NCI-H345 treated with DMSO at 0.1 percent for 48 hours (cell line): ENCODE results near the gene ERBB4.
"Not testable (repeated sequence)": the region's sequence is repeated elsewhere in the genome, so short reads cannot be mapped to it uniquely, and the experiment has no call there.

ENCODE experiments used
- DNase-seq: peaks from one replicate; lab custom pipeline; 2025; ENCODE audit not compliant: unreplicated experiment; lab: John Stamatoyannopoulos, UW

ERBB4 gene

DNA sequence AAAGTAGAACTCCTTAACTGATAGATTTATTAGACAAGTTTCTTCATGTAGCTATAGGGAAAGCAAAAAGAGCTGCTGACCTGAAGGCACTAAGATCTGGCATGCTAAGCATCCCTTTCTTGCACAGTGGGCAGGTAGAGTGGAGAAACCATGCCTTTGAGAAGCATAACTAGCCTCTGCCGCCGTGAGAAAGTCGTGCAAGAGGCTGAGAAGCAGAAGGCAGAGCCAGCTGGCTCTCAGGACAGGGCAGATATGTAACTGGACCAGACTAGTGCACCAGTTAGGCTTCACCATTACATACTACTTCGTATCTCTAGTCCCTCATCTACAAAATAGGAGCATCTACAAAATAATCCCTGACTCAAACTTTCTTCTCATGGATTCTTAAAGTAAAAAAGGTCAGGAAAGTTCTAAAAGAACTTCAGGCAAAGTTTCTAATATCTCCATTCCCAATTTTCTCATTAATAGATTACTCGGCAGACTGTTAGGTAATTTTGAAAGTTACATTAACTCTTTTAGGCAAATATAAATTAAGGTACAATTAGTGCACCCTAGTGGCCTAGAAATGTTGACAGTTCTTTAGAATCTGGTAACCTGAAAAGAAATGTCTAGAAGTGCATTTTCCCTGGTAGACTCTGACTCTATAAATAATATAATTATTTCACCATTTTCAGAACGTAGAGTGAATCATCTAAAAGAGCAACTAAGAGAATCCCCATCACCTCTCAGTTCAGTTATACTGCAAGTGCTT is 10.3 kb downstream of the ERBB4 start:
- DNase-seq = no peak

DNA sequence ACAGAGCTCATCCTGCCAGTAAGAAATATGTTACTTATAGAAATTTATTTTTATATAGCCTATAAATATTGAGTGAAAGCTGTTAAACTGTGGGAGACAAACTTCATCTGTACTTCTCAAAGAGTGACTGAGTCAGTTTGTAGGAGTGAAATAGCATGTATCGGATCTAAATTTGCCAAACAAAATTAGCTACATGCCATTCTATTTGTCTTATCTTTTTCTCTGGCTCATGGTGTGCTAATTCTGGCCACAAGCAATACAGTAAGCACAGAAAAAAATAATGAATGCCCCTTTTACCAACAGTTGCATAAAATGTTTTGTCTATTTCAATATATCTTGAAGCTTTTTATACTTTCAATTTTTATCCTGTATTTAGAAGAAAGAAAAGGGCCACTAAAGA is 12.5 kb downstream of the ERBB4 start:
- no peak for DNase-seq

DNA sequence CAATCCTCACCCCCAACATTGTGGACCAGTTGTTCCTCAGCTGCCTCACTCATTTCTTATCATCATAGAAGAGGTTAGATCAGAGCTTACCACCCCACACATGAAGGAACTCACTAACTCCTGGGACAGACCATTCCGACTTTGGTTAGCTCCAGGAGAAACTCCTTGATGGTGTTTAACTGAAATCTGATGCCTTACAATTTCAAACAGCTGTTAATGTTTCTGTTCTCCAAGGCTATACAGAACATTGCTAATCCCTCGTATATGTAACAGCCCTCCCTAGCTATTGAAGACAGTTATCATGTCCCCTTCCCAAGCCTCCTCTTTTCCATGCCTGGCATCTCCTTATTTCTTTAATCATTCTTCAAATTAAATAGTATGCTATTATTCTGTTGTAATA is 14.8 kb downstream of the ERBB4 start:
- no peak for DNase-seq

DNA sequence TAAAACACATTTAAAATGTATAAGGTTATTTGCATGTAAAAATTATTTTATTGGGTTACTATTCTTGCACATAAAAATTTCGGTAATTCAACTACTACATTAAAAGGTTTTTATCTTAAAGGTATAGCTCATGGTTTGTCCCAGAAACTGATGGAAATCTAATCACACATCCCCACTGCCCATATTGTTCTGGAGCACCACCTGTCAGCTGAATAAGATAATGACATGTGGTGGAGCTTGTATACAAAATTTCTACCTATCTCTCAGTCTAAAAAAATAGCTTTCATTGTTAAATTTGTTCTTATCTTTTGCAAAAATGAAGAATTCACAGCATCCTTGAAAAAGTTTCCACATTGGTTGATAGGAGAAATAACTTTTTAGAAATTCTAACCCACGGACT is 18.3 kb downstream of the ERBB4 start:
- no peak for DNase-seq

DNA sequence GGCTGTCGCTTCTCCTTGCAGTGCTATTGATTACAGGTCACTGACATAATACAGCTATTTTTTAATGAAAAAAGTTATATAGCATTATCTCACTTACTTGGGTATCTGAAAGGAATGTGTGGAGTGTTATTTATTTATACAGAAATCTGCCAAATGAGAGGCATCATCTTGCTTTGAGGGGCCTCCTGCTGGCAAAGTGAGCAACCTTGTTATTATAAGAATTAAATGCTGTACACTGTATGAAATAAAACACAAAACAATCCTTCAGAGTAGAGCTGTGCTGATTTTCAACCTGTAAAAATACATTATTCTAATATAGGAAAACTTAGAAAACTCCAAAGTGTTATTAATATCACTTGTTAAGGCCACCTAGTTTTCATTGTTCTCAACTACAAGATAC is 20.9 kb downstream of the ERBB4 start:
- no peak for DNase-seq

DNA sequence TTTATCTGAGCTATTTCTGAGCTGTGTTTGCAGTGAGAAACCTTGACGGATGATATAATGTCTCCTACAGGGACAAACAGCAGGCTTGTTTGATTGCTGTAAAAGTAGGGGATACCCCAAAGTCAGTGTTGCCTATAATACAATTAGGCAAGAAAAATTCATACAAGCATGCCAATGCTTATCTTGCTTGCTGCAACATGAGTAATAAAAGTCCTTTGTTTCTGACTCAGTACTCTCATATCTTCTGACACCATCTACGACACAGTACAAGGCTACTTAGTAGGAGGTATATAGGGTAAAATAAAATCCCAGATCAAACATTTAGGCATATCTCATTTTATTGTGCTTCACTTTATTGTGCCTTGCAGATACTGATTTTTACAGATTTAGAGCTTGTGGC is 33.0 kb downstream of the ERBB4 start:
- no peak for DNase-seq

DNA sequence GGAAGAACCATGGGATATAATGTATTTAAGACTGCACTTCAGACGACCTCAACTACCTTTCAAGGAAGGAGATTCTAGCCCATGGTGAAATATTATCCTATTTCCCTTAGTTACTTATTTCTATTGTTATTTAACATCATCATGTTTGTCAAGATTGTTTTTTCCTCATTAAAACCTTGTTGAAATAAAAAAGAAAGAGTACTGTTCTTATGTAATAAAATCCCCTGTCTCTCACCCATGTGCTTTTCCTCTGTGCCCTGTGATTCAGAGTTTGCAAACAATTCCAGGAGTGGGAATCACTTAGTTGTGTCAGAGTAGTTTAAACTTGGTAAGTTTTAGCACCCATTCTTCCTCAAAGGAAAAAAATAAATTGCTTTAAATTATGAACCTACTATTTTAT is 43.6 kb downstream of the ERBB4 start:
- no peak for DNase-seq

DNA sequence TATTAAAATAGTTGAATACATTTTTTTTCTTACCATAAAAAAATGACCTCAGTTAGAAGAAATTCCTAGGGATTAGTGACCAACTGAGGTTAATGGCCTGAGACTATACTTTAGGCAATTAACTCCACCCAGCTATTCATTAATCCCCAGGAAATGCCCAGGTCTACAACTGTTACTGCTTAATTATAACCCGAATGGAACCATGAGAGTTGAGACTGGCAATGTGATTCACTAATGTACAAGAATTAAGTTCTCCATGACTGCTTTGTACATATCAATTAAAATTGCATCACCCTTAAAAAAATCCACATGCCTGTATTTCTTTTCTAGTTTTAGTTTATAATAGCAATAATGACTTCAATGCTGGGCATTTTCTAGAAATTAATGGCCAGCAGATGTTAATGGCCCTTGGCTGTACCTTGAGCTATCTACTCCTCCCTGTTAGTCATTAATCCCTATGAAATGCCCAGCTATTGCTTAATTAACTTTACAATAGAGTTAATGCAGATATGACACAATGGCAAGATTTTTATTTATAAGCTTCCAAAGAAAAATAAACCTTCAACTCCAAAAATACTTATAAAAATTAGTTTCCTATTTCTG is 44.1 kb downstream of the ERBB4 start:
- DNase-seq = no peak

DNA sequence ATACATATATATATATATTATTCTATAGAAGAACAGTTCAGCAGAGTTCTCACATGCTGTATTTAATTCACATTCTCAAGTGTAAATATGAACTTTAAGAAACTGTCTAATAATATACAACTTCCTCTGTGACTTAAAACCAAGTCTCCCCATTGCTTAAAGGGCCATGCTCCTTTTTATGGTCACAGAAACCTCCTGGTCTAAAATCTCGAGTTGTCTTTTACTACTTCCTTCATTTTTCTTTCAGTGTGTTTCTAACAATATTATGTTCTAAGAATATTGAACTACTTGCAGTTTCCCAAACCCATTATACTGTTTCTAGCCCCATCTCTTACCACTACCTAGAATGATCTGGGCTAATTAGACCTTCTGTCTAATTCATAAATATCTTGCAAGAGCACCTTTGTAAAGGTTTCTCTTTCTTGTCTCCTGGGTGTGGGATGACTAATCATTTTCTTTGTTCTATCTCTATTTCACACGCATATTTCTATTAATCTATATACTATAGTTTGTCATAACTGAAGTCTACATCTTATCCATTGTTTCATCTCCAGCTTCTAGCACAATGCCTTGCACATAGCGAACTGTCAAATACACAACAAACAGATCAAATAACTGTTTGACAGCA is 48.8 kb downstream of the ERBB4 start:
- no peak for DNase-seq

DNA sequence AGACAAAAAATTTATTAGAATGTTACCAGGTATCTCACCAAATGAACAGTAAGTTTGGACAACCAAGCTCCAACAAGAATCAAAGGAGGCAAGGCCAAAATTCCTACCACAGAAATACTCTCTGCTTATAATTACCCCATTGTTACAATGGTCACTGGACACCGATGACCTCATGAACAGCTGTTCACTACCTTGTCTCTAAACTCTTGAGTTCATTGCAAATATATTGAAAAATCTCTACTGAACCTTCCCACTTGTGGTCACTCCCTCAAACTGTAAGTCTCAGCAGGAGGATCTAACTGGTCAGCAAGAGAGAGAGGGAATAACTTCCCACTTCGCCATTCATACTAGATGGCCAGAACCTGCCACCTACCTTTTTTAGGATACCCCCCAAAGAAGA is 50.0 kb downstream of the ERBB4 start:
- DNase-seq = no peak

DNA sequence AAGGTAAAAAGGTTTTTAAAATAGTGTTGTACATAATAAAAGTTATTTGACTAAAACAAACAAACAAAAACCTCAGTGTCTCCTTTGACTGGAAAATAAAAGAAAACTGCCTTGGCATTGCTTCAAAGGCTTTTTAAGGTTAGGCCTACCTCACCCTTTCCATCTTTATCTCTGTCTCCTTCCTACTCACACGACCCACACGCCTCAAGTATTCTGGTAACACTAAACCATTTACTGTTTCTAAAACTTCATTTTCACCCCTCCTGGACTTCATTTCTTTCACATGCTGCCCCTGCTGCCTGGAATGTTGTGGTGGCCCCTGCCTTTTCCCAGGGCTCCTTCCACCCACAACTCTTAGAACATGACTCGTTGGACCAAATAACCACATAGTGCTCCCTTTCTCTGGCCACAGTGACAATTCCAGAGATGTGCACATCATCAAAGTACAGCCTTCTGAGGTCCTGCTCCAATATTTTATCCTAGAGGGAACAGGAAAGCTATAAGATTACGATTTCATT is 54.0 kb downstream of the ERBB4 start:
- no peak for DNase-seq

DNA sequence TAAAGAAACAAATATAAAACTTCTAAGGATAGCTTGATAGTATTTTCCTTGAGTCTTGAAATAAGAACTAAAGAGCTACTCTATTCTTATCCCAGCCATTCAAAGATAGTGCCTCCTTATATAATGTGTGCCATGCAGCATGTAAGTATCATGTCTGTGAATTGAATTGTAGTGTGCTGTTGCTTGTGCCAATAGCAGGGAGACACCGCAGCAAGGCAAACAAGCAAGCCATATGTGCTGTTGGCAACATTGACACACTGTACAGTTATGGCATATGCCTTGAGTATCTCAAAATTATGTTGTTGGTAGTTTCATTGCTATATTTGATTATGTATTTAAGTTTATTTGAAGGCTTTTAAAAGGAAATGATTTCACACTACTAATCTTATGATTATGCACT is 58.2 kb downstream of the ERBB4 start:
- no peak for DNase-seq

DNA sequence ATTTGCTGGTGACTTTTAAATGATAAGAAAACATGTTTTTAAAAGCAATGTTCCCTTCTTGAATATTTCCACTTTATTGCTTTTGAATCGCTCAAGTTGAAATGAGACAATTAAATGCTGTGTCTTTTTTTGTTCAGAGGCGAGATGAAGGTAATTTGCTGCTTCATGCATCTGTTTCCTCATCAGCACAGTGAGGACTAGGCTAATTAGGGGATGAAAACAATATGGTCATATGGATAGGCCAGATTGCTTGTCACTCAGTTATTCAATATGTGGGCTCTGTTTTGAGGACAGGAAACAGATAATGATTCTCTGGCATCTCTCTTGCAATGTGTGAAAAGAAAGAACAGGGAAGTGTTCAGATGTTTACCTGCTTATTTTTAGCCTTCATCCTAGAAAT is 61.0 kb downstream of the ERBB4 start:
- DNase-seq = no peak

DNA sequence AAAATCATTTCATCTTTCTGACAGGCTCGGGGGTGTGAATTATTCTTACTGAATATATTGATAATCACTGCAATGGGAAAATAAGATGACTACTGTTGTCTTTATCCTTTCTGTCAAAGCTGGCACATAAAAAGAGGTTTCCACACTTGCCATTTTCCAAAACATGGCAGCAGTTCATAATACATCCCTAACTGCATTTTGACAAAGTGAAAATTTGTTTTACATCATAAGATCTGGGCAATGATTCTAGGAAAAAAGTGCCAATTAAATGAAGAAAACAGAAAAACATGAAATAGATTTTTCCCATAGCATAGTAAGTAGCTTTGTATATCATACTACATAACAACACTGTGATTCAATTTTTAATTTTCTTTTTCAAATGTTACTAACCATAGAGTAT is 65.4 kb downstream of the ERBB4 start:
- no peak for DNase-seq

DNA sequence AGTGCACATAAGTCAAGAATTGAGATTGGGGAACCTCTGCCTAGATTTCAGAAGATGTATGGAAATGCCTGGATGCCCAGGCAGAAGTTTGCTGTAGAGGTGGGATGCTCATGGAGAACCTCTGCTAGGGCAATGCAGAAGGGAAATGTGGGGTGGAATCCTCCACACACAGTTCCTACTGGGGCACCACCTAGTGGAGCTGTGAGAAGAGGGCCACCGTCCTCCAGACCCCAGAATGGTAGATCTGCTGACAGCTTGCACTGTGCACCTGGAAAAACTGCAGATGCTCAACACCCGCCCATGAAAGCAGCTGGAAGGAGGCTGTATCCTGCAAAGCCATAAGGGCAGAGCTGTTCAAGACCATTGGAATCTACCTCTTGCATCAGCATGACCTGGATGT is 71.1 kb downstream of the ERBB4 start:
- not testable (repeated sequence) for DNase-seq

DNA sequence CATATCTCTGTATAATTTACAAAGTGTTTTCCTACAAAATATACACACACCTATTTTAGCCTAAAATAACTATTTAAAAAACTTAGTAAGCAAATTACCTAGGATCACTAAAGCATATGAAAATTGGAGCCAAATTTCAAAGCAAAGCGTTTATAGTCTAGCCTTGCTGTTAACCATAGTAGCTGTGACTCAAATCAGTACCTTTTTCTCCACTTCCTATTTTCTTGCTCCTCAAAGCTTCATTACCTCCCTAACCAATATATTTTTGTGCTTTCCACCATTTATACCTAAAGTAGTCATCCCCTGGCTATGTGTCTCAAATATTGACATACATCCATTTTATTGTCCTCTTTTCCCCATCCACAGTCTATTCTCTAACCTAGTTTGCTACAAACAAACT is 73.1 kb downstream of the ERBB4 start:
- no peak for DNase-seq

DNA sequence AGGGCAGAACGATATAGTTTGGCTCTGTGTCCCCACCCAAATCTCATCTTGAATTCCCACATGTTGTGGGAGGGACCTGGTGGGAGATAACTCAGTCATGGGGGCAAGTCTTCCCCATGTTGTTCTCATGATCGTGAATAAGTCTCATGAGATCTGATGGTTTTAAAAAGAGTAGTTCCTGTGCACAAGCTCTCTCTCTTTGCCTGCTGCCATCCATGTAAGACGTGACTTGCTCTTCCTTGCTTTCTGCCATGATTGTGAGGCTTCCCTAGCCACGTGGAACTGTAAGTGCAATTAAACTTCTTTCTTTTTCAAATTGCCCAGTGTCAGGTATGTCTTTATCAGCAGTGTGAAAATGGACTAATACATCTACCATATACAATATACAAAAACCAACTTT is 76.9 kb downstream of the ERBB4 start:
- DNase-seq = not testable (repeated sequence)

DNA sequence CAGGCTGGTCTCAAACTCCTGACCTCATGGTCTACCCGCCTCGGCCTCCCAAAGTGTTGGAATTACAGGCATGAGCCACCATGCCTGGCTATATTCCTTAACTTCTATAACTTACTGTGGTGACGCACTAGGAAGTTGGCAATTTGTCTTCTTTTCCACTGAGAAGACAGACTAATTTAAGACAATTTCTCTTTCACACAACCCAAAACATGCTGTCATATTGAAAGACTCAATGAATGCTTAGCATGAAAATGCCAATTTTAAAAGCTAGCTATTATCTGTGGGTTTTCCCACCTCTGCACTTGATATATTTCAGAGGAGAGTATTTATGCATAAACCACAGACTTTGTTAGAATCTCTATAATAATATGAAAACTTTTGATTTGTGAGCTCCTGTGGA is 84.5 kb downstream of the ERBB4 start:
- DNase-seq = no peak

DNA sequence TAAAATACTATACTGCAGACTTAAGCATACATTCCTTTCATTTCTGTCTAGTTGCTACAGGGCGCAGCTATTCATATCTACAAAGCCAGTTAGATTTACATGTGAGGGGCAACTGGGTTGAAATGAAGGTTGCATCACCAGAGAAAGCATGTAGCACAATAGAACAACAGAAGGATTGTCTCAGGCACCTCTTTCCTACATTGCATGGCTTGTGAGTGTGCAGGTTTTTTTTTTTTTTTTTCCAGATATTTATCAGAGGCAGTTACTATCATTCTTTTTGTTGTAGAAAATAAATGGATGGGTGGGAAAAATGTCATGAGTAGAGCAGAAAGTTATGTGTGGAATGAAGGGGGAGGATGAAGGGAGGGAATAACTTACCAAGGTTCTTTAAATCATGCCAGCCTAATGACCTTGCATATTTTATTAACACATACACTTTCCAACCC is 86.8 kb downstream of the ERBB4 start:
- DNase-seq = no peak

DNA sequence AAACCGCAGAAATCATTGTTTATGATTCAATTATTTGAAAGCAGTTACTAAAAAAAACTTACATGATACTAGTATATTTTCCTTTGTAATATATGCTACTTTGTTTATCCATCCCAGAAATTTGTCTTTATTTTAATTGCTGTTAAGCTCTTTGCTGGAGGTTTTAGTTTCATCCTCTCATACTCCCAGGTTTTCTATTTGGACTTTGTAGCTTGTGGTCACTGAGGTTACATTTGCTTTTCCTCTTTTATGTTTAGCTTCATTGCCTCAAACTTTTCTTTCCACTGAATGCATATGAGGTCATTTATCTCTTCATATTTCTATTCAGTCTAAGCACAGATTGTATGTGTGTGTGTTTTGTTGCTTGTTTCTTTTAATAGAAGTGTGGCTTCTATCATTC is 89.9 kb downstream of the ERBB4 start:
- no peak for DNase-seq

DNA sequence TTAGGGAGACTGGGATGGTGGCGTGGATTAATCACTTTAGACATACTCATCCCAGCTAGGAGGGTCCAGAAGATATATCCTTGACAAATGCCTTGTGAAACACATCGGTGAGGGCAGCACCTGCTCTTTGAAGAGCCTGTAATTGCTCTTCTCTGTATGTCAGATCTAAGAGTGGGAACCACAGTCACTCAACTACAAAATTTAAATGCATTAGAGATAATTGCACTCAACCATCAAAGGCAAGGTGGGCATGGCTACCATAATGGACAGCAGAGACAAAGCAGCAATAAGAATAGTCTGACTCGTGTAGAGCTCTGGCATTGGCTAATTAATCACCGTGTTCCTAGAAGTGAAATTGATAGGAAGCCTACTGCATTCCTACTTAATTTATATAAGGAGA is 96.8 kb downstream of the ERBB4 start:
- DNase-seq = no peak

DNA sequence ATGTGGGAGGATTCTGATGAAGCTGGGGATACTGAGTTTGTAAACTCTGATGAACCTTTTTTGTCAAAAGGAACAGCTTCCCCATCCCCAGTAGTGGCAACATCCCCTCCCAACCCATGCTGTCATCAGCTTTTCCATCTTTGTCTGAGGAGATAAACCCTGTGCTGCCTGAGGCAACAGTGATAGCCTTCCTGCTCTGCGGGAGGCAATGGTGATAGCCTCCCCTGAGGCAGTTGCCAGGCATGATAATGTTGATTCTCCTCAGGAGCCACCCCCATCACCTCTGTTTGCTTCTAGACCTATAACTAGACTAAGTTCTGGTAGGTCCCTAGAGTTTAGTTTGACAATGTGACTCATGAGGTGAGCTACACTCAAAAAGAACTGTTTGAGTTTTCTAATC is 97.5 kb downstream of the ERBB4 start:
- no peak for DNase-seq
